Bronchial epithelial cell (primary cell): ENCODE results near the gene ANKRD34C. TPM values are rescaled to one million over a fixed set of nuclear protein-coding genes. Genes with fewer than 3 reads are reported as not detected.

Experiments
- DNase-seq: peaks from one replicate; pipeline ENCODE4 v3.0.0-alpha.2; 2010; ENCODE audit warnings: low read depth
- FAIRE-seq: peaks from 2 replicates; lab custom pipeline; 2011; peaks lifted over from hg19 to GRCh38; lab: Jason Lieb, UNC
- H3K27me3 ChIP-seq: 2 replicates; pipeline ENCODE4 v1.5.1; 2011; ENCODE audit warnings: low read length; ENCODE audit not compliant: control insufficient read depth, insufficient read depth
- H3K36me3 ChIP-seq: 2 replicates; pipeline ENCODE4 v1.5.1; 2011; ENCODE audit warnings: low read length; ENCODE audit not compliant: control insufficient read depth, insufficient read depth
- H3K4me3 ChIP-seq: 2 replicates; pipeline ENCODE4 v1.5.1; 2011; ENCODE audit warnings: mild to moderate bottlenecking, low read depth, low read length, control low read depth
- total RNA-seq: library from RNA; depleted of rRNA; stranded (reverse); fragments of >200 nt; gene quantifications from 2 replicates; pipeline ENCODE4 v1.2.1, GENCODE V29; 2014
- TF ChIP-seq, protein P1 (sequence below): IDR thresholded peaks from 2 replicates; pipeline ENCODE4 v1.5.1; 2011; ENCODE audit warnings: mild to moderate bottlenecking, moderate library complexity, low read length, control low read depth, inconsistent platforms; ENCODE audit not compliant: insufficient read depth, severe bottlenecking

The ANKRD34C gene
- total RNA-seq, 1 donor from 2014 or later, result not detected

DNA sequence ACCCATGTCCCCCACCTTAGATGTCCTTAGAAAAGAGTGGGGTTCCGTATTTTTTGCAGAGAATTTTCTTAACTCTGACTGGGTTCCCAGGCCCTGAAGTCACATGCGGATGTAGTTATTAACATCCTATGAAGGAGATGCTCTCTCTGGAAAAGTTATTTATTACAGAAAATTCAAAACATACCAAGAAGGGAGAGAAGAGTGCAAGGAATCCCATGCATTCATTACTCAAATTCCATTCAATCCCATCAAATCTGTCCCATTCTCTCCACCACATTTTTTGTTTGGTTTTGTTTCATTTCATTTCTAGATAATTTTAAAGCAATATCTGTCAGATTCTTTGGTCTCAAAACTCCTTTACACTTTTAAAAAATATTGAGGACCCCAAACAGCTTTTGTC, 34.3 kb upstream of the ANKRD34C start:
- no peak for DNase-seq
- TF ChIP-seq, protein P1, sequence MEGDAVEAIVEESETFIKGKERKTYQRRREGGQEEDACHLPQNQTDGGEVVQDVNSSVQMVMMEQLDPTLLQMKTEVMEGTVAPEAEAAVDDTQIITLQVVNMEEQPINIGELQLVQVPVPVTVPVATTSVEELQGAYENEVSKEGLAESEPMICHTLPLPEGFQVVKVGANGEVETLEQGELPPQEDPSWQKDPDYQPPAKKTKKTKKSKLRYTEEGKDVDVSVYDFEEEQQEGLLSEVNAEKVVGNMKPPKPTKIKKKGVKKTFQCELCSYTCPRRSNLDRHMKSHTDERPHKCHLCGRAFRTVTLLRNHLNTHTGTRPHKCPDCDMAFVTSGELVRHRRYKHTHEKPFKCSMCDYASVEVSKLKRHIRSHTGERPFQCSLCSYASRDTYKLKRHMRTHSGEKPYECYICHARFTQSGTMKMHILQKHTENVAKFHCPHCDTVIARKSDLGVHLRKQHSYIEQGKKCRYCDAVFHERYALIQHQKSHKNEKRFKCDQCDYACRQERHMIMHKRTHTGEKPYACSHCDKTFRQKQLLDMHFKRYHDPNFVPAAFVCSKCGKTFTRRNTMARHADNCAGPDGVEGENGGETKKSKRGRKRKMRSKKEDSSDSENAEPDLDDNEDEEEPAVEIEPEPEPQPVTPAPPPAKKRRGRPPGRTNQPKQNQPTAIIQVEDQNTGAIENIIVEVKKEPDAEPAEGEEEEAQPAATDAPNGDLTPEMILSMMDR, result no peak
- no peak for FAIRE-seq
- no peaks in the 10 kb centered on the region for H3K36me3 ChIP-seq
- no peak overlapping the region for H3K4me3 ChIP-seq
- H3K27me3 ChIP-seq, result no peaks in the 10 kb centered on the region

DNA sequence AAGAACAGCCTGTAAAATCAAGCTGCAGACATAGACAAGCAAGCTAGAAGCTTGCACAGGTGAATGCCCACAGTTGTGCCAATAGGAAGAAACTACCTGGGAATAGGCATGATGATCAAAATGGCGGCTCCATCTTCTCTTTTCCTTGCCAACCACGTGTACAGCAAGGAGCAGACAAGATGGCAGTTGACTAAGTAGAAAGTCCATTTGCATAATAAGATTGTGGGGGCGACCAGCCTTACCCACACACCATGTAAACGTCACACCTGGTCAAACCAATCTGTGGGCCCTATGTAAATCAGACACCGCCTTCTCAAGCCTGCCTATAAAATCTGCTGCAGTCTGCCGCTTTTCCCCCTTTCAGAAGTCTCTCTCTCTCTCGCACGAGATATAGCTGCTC, 25.1 kb upstream of the ANKRD34C start:
- H3K4me3 ChIP-seq, result no peak overlapping the region
- TF ChIP-seq, protein P1, result no peak
- no peak for FAIRE-seq
- no peak for DNase-seq
- H3K36me3 ChIP-seq, result no peaks in the 10 kb centered on the region
- peaks cover 2% of the 10 kb centered on the region for H3K27me3 ChIP-seq

DNA sequence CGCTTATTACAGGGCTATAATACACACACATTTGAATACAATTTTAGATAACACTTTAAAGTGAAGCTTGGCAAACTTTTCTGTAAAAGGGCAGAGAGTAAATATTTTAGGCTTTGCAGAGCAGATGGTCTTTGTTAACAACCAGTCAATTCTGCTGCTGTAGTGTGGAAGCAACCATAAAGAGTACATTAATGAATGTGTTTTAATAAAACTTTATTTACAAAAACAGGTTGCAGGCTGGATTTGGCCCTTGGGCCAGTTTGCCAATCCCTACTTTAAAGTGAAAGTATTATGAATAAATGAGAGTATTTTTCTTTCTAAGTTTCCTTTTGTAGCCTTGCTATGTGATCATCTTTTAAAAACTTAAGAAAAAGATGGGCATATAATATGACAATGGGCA, 20.7 kb upstream of the ANKRD34C start:
- Histone ChIP-seq H3K36me3 (no peaks in the 10 kb centered on the region), H3K27me3 (peaks cover 2% of the 10 kb centered on the region), H3K4me3 (no peak overlapping the region)
- FAIRE-seq (no peak), DNase-seq (no peak)
- TF ChIP-seq, protein P1, result no peak

DNA sequence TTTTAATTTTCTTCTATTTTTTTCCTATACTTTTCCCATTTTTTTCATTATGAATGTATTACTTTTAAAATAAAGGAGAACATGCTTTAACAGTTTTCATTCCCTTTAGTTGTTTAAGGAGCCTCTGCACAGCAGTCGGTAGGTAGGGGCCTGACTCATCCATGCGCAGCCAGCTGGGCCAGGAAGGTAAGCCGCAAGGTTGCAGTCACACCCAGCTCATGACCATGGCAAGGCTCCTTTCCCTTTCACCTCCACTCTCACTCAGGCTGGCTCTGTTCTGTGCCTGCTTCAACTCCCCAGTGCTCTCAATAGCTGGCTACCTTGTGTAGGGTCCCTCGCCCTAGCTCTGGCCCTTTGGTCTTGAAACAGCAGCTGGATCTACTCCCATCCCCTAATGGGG, 17.4 kb upstream of the ANKRD34C start:
- TF ChIP-seq, protein P1, result no peak
- no peaks in the 10 kb centered on the region for H3K36me3 ChIP-seq
- H3K27me3 ChIP-seq, result peaks cover 2% of the 10 kb centered on the region
- H3K4me3 ChIP-seq, result no peak overlapping the region
- no peak for FAIRE-seq
- DNase-seq, result peak; percentile 15

DNA sequence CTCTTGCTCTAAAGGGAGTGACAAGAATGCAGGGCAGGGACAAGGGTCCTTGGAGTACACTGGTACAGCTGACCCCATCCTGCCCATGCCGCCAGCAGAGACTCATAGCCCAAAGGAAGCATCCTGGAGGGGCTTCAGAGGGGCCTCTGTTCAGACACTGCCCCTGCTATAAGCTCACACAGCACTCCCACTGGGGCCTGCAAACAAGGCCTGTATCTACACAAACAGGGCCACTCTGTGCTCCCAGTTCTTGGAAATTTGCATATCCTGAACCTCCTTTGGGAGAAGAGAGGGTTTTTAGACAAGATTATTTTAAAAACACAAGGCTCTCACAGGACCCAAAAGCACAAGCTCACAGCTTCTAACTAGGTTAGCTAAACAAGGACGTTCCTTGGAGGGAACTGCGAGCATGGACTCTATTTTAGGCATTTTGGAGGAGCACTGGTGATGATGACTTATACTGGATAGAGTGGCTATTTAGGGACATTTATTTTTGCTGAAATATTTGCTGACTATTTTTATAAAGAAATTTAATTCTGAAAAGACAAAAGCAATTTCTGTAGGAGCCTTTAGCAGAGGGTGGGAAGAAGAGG, 16.4 kb upstream of the ANKRD34C start:
- FAIRE-seq (no peak), DNase-seq (no peak)
- Histone ChIP-seq H3K36me3 (no peaks in the 10 kb centered on the region), H3K4me3 (no peak overlapping the region), H3K27me3 (no peaks in the 10 kb centered on the region)
- TF ChIP-seq, protein P1, result no peak
